ENCODE results near the gene OR8J3. TPM values are rescaled to one million over a fixed set of nuclear protein-coding genes. Genes with fewer than 3 reads are reported as not detected.
"Not testable (repeated sequence)": the region's sequence is repeated elsewhere in the genome, so short reads cannot be mapped to it uniquely, and the experiment has no call there.

OR8J3 gene
- total RNA-seq, 1 donor: not detected

GRCh38 chr11:56152333-56152732 lies 12.3 kb upstream of the OR8J3 start:
- no peak for DNase-seq (ENCODE audit: low read depth)
- TF ChIP-seq CTCF (IDR thresholded peaks at IDR 0.05; ENCODE audit: insufficient read depth, low read depth, low read length): no peak
- no peak overlapping the region for H3K4me3 ChIP-seq (ENCODE audit: low read depth, low read length)

DNA sequence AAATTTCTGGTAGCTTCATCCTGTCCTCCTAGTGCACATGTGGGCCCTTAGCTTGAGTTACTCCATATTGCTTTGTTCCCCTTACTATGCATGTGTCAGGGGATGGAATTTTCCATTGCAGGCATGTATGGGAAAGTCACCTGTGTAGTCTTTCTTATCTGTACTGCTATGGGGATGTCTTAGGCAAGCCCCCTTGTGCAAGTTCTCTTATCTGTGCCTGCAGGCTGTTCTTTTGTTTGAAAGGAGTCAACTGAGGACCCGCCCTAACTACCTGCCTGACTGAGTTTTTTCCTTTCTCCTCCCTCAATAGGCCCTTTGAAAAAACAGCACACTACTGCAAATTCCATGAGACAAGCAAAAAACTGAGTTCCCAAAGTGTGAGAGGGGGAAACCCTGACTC lies 11.4 kb upstream of the OR8J3 start:
- DNase-seq (ENCODE audit: low read depth): no peak

DNA sequence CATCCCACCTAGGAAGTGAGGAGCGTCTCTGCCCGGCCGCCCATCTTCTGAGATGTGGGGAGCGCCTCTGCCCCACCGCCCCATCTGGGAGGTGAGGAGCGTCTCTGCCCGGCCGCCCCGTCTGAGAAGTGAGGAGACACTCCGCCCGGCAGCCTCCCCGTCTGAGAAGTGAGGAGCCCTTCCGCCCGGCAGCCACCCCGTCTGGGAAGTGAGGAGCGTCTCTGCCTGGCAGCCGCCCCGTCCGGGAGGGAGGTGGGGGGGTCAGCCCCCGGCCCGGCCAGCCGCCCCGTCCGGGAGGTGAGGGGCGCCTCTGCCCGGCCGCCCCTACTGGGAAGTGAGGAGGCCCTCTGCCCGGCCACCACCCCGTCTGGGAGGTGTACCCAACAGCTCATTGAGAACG lies 3.7 kb upstream of the OR8J3 start:
- not testable (repeated sequence) for H3K4me3 ChIP-seq (ENCODE audit: low read depth, low read length); DNase-seq (ENCODE audit: low read depth)

More for the DNA sequence above, 11.4 kb upstream of the OR8J3 start:
- no peak for TF ChIP-seq CTCF (IDR thresholded peaks at IDR 0.05; ENCODE audit: insufficient read depth, low read depth, low read length)
- no peak overlapping the region for H3K4me3 ChIP-seq (ENCODE audit: low read depth, low read length)

DNA sequence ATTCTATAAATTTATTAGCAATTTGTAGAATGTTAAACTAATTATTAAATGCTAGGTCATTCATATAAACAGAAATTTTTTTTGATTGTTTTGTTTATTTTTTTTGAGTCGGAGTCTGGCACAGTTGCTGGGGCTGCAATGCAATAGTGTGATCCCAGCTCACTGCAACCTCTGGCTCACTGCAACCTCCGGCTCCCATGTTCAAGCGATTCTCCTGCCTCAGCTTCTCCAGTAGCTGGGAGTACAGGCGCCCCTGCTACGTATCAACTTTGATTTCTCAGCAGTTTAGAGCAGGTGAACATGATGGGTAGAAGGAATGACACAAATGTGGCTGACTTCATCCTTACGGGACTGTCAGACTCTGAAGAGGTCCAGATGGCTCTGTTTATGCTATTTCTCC lies 17.9 kb downstream of the OR8J3 start, which contains the start of gene OR8H3:
OR8H3 (plus strand) TSS at position 301 of the 400 bp plus-strand sequence; CDS start at position 301, 0 bp downstream.
- TF ChIP-seq CTCF (IDR thresholded peaks at IDR 0.05; ENCODE audit: insufficient read depth, low read depth, low read length): no peak
- H3K4me3 ChIP-seq (ENCODE audit: low read depth, low read length): no peak within 1 kb of the TSS
- DNase-seq (ENCODE audit: low read depth): no peak

- DNase-seq (ENCODE audit: low read depth): no peak
- H3K4me3 ChIP-seq (ENCODE audit: low read depth, low read length): no peak within 1 kb of the TSS
- TF ChIP-seq CTCF (IDR thresholded peaks at IDR 0.05; ENCODE audit: insufficient read depth, low read depth, low read length): no peak
Measured at GRCh38 chr11:56103210-56103737, 36.7 kb downstream of the OR8J3 start, which contains the start of gene OR8H2. OR8H2 (plus strand) TSS chr11:56103687; CDS start chr11:56105043, 1,356 bp downstream.

DNA sequence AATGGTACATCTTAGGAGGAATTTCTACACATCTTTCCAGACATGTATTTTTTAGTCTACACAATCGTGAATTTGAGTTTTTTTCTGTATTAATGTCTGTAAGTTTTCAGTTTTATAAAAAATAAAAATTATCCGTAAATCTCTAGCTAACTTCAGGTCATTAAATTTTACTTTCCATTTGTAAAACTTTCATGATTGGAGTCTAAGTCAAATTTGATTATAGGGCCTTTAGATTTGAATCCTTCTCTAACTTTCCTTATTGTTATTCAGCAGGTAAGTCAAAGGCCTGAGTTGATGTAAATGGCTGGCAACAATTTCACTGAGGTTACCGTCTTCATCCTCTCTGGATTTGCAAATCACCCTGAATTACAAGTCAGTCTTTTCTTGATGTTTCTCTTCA lies 47.0 kb downstream of the OR8J3 start, which contains the start of gene OR8I2:
OR8I2 (plus strand) TSS at position 301 of the 400 bp plus-strand sequence; CDS start at position 301, 0 bp downstream.
- no peak for TF ChIP-seq CTCF (IDR thresholded peaks at IDR 0.05; ENCODE audit: insufficient read depth, low read depth, low read length)
- H3K4me3 ChIP-seq (ENCODE audit: low read depth, low read length): no peak within 1 kb of the TSS
- no peak for DNase-seq (ENCODE audit: low read depth)

DNA sequence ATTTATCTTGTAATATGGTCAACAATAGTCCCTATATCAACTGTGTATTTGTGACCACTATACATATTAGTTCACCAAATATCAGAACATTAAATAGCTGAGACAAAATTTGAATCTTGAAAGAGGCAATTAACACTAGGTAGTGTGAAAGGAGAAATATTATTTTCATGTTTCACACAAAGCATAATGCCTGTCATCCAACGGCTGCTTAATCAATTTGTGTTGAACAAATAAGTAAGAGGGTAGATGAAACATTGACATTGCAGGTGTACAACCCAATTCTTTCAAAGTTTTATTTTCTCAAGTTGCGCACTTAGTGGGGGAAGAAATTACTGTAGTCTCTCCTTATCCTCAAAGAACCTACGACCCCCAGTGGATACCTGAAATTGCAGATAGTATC lies 50.3 kb downstream of the OR8J3 start:
- TF ChIP-seq CTCF (IDR thresholded peaks at IDR 0.05; ENCODE audit: insufficient read depth, low read depth, low read length): no peak
- DNase-seq (ENCODE audit: low read depth): no peak
- H3K4me3 ChIP-seq (ENCODE audit: low read depth, low read length): no peak overlapping the region

Small RNA genes lying within 50 kb of the gene (small RNA-seq; reads per million reads assigned to genes)
- not detected for gene OR8I4P

Other genes starting within 250 kb of the OR8J3 start
- not detected in 2 replicates for gene OR5W2, start 225.6 kb downstream of the OR8J3 start, total RNA-seq
- not detected in 2 replicates for gene OR5I1, start 203.8 kb downstream of the OR8J3 start, total RNA-seq
- gene OR10AG1, start 170.3 kb downstream of the OR8J3 start, total RNA-seq: under 0.01 TPM in 1 of 2 replicates, not detected in the other
- gene OR5F1, start 145.6 kb downstream of the OR8J3 start, total RNA-seq: not detected in 2 replicates
- not detected in 2 replicates for gene OR5AS1, start 112.5 kb downstream of the OR8J3 start, total RNA-seq
- not detected in 2 replicates for gene OR8I2, start 46.9 kb downstream of the OR8J3 start, total RNA-seq
- not detected in 2 replicates for gene OR8H2, start 36.5 kb downstream of the OR8J3 start, total RNA-seq
- not detected in 2 replicates for gene OR8H3, start 17.8 kb downstream of the OR8J3 start, total RNA-seq
- not detected in 2 replicates for gene OR8K5, start 20.1 kb upstream of the OR8J3 start, total RNA-seq
- gene OR5J2, start 36.4 kb upstream of the OR8J3 start, total RNA-seq: not detected in 2 replicates
- not detected in 2 replicates for gene OR5T2, start 94.1 kb upstream of the OR8J3 start, total RNA-seq
- gene OR5T3, start 112.1 kb upstream of the OR8J3 start, total RNA-seq: not detected in 2 replicates
- gene OR5T1, start 134.0 kb upstream of the OR8J3 start, total RNA-seq: not detected in 2 replicates
- gene OR8H1, start 152.1 kb upstream of the OR8J3 start, total RNA-seq: not detected in 2 replicates
- not detected in 2 replicates for gene OR8K3, start 174.9 kb upstream of the OR8J3 start, total RNA-seq
- not detected in 2 replicates for gene OR8K1, start 205.8 kb upstream of the OR8J3 start, total RNA-seq
- gene OR8J1, start 214.1 kb upstream of the OR8J3 start, total RNA-seq: not detected in 2 replicates
- gene OR8U1, start 235.4 kb upstream of the OR8J3 start, total RNA-seq: not detected in 2 replicates